GM10847 (cell line): ENCODE measurements around the gene ZNF738.

Experiments used
- POLR2A ChIP-seq: IDR thresholded peaks from 2 replicates; pipeline ENCODE4 v1.6.1; 2011; ENCODE audit not compliant: insufficient read length; ENCODE audit errors: extremely low read depth

The ZNF738 gene

GRCh38 chr19:21358768-21359451 is at the start of gene ZNF738:
ZNF738 (plus strand) TSS chr19:21359000; CDS start chr19:21359141, 141 bp downstream.
- TF ChIP-seq POLR2A, result peak; percentile 40

- TF ChIP-seq POLR2A, result no peak
Observed at GRCh38 chr19:21314676-21315075, 44.1 kb upstream of the ZNF738 start.

GRCh38 chr19:21317821-21318220 is 41.0 kb upstream of the ZNF738 start:
- TF ChIP-seq POLR2A, result no peak

- TF ChIP-seq POLR2A, result no peak
Observed at GRCh38 chr19:21321134-21321533, 37.7 kb upstream of the ZNF738 start.

GRCh38 chr19:21321996-21322395 is 36.8 kb upstream of the ZNF738 start:
- no peak for TF ChIP-seq POLR2A

- TF ChIP-seq POLR2A, result no peak
Observed at GRCh38 chr19:21322528-21322927, 36.3 kb upstream of the ZNF738 start.

GRCh38 chr19:21323000-21323399 is 35.8 kb upstream of the ZNF738 start:
- TF ChIP-seq POLR2A, result no peak

GRCh38 chr19:21326169-21326568 is 32.6 kb upstream of the ZNF738 start:
- no peak for TF ChIP-seq POLR2A

- no peak for TF ChIP-seq POLR2A
Observed at GRCh38 chr19:21328406-21328805, 30.4 kb upstream of the ZNF738 start.

- peak; percentile 87 for TF ChIP-seq POLR2A
Observed at GRCh38 chr19:21328885-21329605, 29.8 kb upstream of the ZNF738 start, which contains the start of gene ZNF708. ZNF708 (minus strand) TSS chr19:21329410; CDS start chr19:21329212, 198 bp downstream.

GRCh38 chr19:21335721-21336120 is 23.1 kb upstream of the ZNF738 start:
- TF ChIP-seq POLR2A, result no peak

- no peak for TF ChIP-seq POLR2A
Observed at GRCh38 chr19:21352830-21353229, 6.0 kb upstream of the ZNF738 start.

- no peak for TF ChIP-seq POLR2A
Observed at GRCh38 chr19:21362291-21362690, 3.5 kb downstream of the ZNF738 start.

- TF ChIP-seq POLR2A, result no peak
Observed at GRCh38 chr19:21383980-21384582, 25.3 kb downstream of the ZNF738 start.

- TF ChIP-seq POLR2A, result no peak
Observed at GRCh38 chr19:21396121-21396520, 37.3 kb downstream of the ZNF738 start.
